Pulmonary artery endothelial cell (primary cell): ENCODE results near the gene TMEM26. TPM values are rescaled to one million over a fixed set of nuclear protein-coding genes. Genes with fewer than 3 reads are reported as not detected.

Experiments
- total RNA-seq: library from RNA; depleted of rRNA; stranded (reverse); fragments of >200 nt; gene quantifications from 2 replicates; pipeline ENCODE4 v1.2.3, GENCODE V29; 2014

The TMEM26 gene
- total RNA-seq, 1 donor from 2014 or later: 0.26 TPM

Other genes with a start within 250 kb of the TMEM26 start
- gene CABCOCO1, start 209.5 kb upstream of the TMEM26 start, total RNA-seq: 0.33 TPM in 1 of 2 replicates, not detected in the other